Kidney epithelial cell (primary cell): ENCODE measurements around the gene DIPK1A. TPM values are rescaled to one million over a fixed set of nuclear protein-coding genes. Genes with fewer than 3 reads are reported as not detected.

Experiments
- DNase-seq: peaks from one replicate; pipeline ENCODE4 v3.0.0-alpha.2; 2010; ENCODE audit warnings: low read depth
- H3K27me3 ChIP-seq: 2 replicates; pipeline ENCODE4 v1.6.0; 2011; ENCODE audit warnings: low read length; ENCODE audit not compliant: control insufficient read depth, insufficient read depth
- H3K36me3 ChIP-seq: 2 replicates; pipeline ENCODE4 v1.5.1; 2011; ENCODE audit warnings: low read length; ENCODE audit not compliant: control insufficient read depth, insufficient read depth
- H3K4me3 ChIP-seq: 2 replicates; pipeline ENCODE4 v1.5.1; 2011; ENCODE audit warnings: low read depth, mild to moderate bottlenecking, control low read depth, low read length
- CTCF ChIP-seq: IDR thresholded peaks from 2 replicates; pipeline ENCODE4 v1.5.1; 2011; ENCODE audit warnings: mild to moderate bottlenecking, moderate library complexity, low read length, control low read depth, inconsistent platforms; ENCODE audit not compliant: insufficient read depth, poor library complexity, severe bottlenecking
- total RNA-seq: library from RNA; depleted of rRNA; stranded (reverse); fragments of >200 nt; gene quantifications from 2 replicates; pipeline ENCODE4 v1.2.3, GENCODE V29; 2015

DIPK1A gene
- total RNA-seq, 1 donor from 2014 or later = 1.8 TPM

GRCh38 chr1:92795166-92795565, 166.1 kb downstream of the DIPK1A start:
- Histone ChIP-seq H3K36me3 (no peaks in the 10 kb centered on the region), H3K27me3 (no peaks in the 10 kb centered on the region), H3K4me3 (no peak overlapping the region)
- no peak for TF ChIP-seq CTCF
- no peak for DNase-seq

GRCh38 chr1:92792340-92792782, 168.9 kb downstream of the DIPK1A start:
- Histone ChIP-seq H3K36me3 (no peaks in the 10 kb centered on the region), H3K4me3 (no peak overlapping the region), H3K27me3 (no peaks in the 10 kb centered on the region)
- no peak for DNase-seq
- no peak for TF ChIP-seq CTCF

Other genes starting within 250 kb of the DIPK1A start
- 16.8 and 17.4 TPM in 2 replicates for gene EVI5, start 176.4 kb downstream of the DIPK1A start, total RNA-seq
- 2,435 and 2,606 TPM in 2 replicates for gene RPL5, start 129.4 kb downstream of the DIPK1A start, total RNA-seq
- gene MTF2, start 117.8 kb upstream of the DIPK1A start, total RNA-seq = 18.1 and 24.6 TPM in 2 replicates
- gene TMED5, start 219.0 kb upstream of the DIPK1A start, total RNA-seq = 58.5 and 64.6 TPM in 2 replicates
- gene CCDC18, start 219.3 kb upstream of the DIPK1A start, total RNA-seq = 3.4 and 16.9 TPM in 2 replicates